ENCODE data around the gene LARGE1.
A peak's percentile ranks its signal among the peaks of the same experiment; 100 is the strongest.

The LARGE1 gene

GRCh38 chr22:33553493-33553892, 366.8 kb downstream of the LARGE1 start:
- Histone ChIP-seq H4K8ac (ENCODE audit: low read depth, low read length) (no peak overlapping the region), H2AK5ac (ENCODE audit: low read depth, low read length) (no peak overlapping the region), H3K27me3 (ENCODE audit: control insufficient read depth in 3 of 3, insufficient read depth in 3 of 3, low read depth in 1 of 3, low read length in 3 of 3) (no peaks in the 10 kb centered on the region), H3K4me3 (ENCODE audit: low read length in 2 of 2) (no peak overlapping the region), H3K79me1 (ENCODE audit: low read depth, low read length) (no peaks in the 10 kb centered on the region), H3K4ac (ENCODE audit: low read length) (no peak overlapping the region), H3K36me3 (replicated peaks in 1 of 2; ENCODE audit: control insufficient read depth in 2 of 2, insufficient read depth in 2 of 2, low read length in 2 of 2) (no peaks in the 10 kb centered on the region), H2BK15ac (ENCODE audit: low read length) (no peak overlapping the region), H2BK120ac (ENCODE audit: low read depth, low read length) (no peak overlapping the region), H2BK5ac (ENCODE audit: low read length) (no peak overlapping the region), H2AFZ (ENCODE audit: low read length) (no peak overlapping the region), H3K23ac (ENCODE audit: low read depth, low read length, poor library complexity) (no peak overlapping the region), H3K18ac (ENCODE audit: low read length) (peak overlapping the region; percentile 9), H3K9ac (ENCODE audit: low read depth, low read length, poor library complexity) (no peak overlapping the region), H3K27ac (replicated peaks; ENCODE audit: low read length) (no peak overlapping the region), H2BK12ac (ENCODE audit: low read length) (no peak overlapping the region), H3K14ac (ENCODE audit: low read length) (no peak overlapping the region), H4K91ac (ENCODE audit: low read depth, low read length, poor library complexity) (no peak overlapping the region), H3K4me1 (ENCODE audit: control insufficient read depth in 2 of 2, insufficient read depth in 1 of 2, low read depth in 1 of 2, low read length in 2 of 2) (no peaks in the 10 kb centered on the region), H3K9me3 (replicated peaks in 1 of 2; ENCODE audit: control insufficient read depth in 2 of 2, insufficient read depth in 1 of 2, low read depth in 1 of 2, low read length in 2 of 2) (no peaks in the 10 kb centered on the region), H3K4me2 (ENCODE audit: insufficient read depth, low read length, poor library complexity, severe bottlenecking) (no peak overlapping the region)
- no CpG with 5 or more reads among the region's 5 CpGs for WGBS, 2 donors (ENCODE audit: extremely low coverage in 2 of 2, insufficient read length in 2 of 2, insufficient replicate concordance in 1 of 2)
- no peak for DNase-seq (ENCODE audit: low spot score)

GRCh38 chr22:33544707-33545106, 375.6 kb downstream of the LARGE1 start:
- Histone ChIP-seq H3K27me3 (ENCODE audit: control insufficient read depth in 3 of 3, insufficient read depth in 3 of 3, low read depth in 1 of 3, low read length in 3 of 3) (no peaks in the 10 kb centered on the region), H3K4me3 (ENCODE audit: low read length in 2 of 2) (no peak overlapping the region), H3K4me1 (ENCODE audit: control insufficient read depth in 2 of 2, insufficient read depth in 1 of 2, low read depth in 1 of 2, low read length in 2 of 2) (peaks cover 7 to 20% of the 10 kb centered on the region in 2 donors), H2BK12ac (ENCODE audit: low read length) (no peak overlapping the region), H2BK15ac (ENCODE audit: low read length) (no peak overlapping the region), H2BK120ac (ENCODE audit: low read depth, low read length) (no peak overlapping the region), H4K91ac (ENCODE audit: low read depth, low read length, poor library complexity) (no peak overlapping the region), H3K18ac (ENCODE audit: low read length) (no peak overlapping the region), H3K9me3 (replicated peaks in 1 of 2; ENCODE audit: control insufficient read depth in 2 of 2, insufficient read depth in 1 of 2, low read depth in 1 of 2, low read length in 2 of 2) (no peaks in the 10 kb centered on the region), H3K4me2 (ENCODE audit: insufficient read depth, low read length, poor library complexity, severe bottlenecking) (no peak overlapping the region), H2AFZ (ENCODE audit: low read length) (no peak overlapping the region), H4K8ac (ENCODE audit: low read depth, low read length) (no peak overlapping the region), H2AK5ac (ENCODE audit: low read depth, low read length) (no peak overlapping the region), H3K79me1 (ENCODE audit: low read depth, low read length) (no peaks in the 10 kb centered on the region), H3K4ac (ENCODE audit: low read length) (no peak overlapping the region), H3K27ac (replicated peaks; ENCODE audit: low read length) (no peak overlapping the region), H2BK5ac (ENCODE audit: low read length) (no peak overlapping the region), H3K23ac (ENCODE audit: low read depth, low read length, poor library complexity) (no peak overlapping the region), H3K36me3 (replicated peaks in 1 of 2; ENCODE audit: control insufficient read depth in 2 of 2, insufficient read depth in 2 of 2, low read length in 2 of 2) (no peaks in the 10 kb centered on the region), H3K9ac (ENCODE audit: low read depth, low read length, poor library complexity) (no peak overlapping the region), H3K14ac (ENCODE audit: low read length) (no peak overlapping the region)
- DNase-seq (ENCODE audit: low spot score) = no peak
- WGBS, 2 donors (ENCODE audit: extremely low coverage in 2 of 2, insufficient read length in 2 of 2, insufficient replicate concordance in 1 of 2) = no CpG with 5 or more reads among the region's 4 CpGs

GRCh38 chr22:33542722-33543121, 377.6 kb downstream of the LARGE1 start:
- DNase-seq (ENCODE audit: low spot score) = peak; percentile 37
- Histone ChIP-seq H3K18ac (ENCODE audit: low read length) (no peak overlapping the region), H3K4ac (ENCODE audit: low read length) (no peak overlapping the region), H2BK15ac (ENCODE audit: low read length) (no peak overlapping the region), H3K4me2 (ENCODE audit: insufficient read depth, low read length, poor library complexity, severe bottlenecking) (no peak overlapping the region), H3K14ac (ENCODE audit: low read length) (no peak overlapping the region), H3K27ac (replicated peaks; ENCODE audit: low read length) (no peak overlapping the region), H3K23ac (ENCODE audit: low read depth, low read length, poor library complexity) (no peak overlapping the region), H2BK12ac (ENCODE audit: low read length) (no peak overlapping the region), H2AK5ac (ENCODE audit: low read depth, low read length) (no peak overlapping the region), H3K9me3 (replicated peaks in 1 of 2; ENCODE audit: control insufficient read depth in 2 of 2, insufficient read depth in 1 of 2, low read depth in 1 of 2, low read length in 2 of 2) (no peaks in the 10 kb centered on the region), H4K91ac (ENCODE audit: low read depth, low read length, poor library complexity) (no peak overlapping the region), H3K27me3 (ENCODE audit: control insufficient read depth in 3 of 3, insufficient read depth in 3 of 3, low read depth in 1 of 3, low read length in 3 of 3) (no peaks in the 10 kb centered on the region), H3K79me1 (ENCODE audit: low read depth, low read length) (no peaks in the 10 kb centered on the region), H2AFZ (ENCODE audit: low read length) (no peak overlapping the region), H2BK5ac (ENCODE audit: low read length) (no peak overlapping the region), H3K36me3 (replicated peaks in 1 of 2; ENCODE audit: control insufficient read depth in 2 of 2, insufficient read depth in 2 of 2, low read length in 2 of 2) (no peaks in the 10 kb centered on the region), H3K4me1 (ENCODE audit: control insufficient read depth in 2 of 2, insufficient read depth in 1 of 2, low read depth in 1 of 2, low read length in 2 of 2) (peaks cover 7 to 20% of the 10 kb centered on the region in 2 donors), H4K8ac (ENCODE audit: low read depth, low read length) (no peak overlapping the region), H3K9ac (ENCODE audit: low read depth, low read length, poor library complexity) (no peak overlapping the region), H2BK120ac (ENCODE audit: low read depth, low read length) (no peak overlapping the region), H3K4me3 (ENCODE audit: low read length in 2 of 2) (no peak overlapping the region)
- WGBS, 2 donors (ENCODE audit: extremely low coverage in 2 of 2, insufficient read length in 2 of 2, insufficient replicate concordance in 1 of 2) = no CpG with 5 or more reads among the region's 4 CpGs

DNA sequence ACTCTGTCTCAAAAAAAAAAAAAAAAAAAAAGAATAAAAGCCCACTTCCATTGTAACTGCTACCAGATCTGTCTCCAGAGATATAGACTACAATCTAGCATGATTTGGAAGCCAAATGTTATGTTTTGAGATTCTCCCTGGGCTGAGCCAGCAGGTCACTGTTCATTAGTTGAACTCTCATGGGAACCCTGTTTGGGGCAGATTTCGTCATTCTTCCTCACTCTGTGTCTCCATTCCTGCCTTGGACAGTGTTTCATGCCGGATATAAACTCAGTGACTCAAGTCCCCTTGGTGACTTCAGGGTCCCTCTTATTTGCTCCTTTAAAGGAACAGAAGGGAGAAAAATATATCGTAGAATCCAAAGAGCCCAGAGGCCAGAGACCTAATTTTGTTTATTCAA, 378.1 kb downstream of the LARGE1 start:
- Histone ChIP-seq H2BK5ac (ENCODE audit: low read length) (no peak overlapping the region), H2BK120ac (ENCODE audit: low read depth, low read length) (no peak overlapping the region), H3K4me3 (ENCODE audit: low read length in 2 of 2) (no peak overlapping the region), H3K4ac (ENCODE audit: low read length) (no peak overlapping the region), H3K4me2 (ENCODE audit: insufficient read depth, low read length, poor library complexity, severe bottlenecking) (no peak overlapping the region), H3K27me3 (ENCODE audit: control insufficient read depth in 3 of 3, insufficient read depth in 3 of 3, low read depth in 1 of 3, low read length in 3 of 3) (no peaks in the 10 kb centered on the region), H3K9me3 (replicated peaks in 1 of 2; ENCODE audit: control insufficient read depth in 2 of 2, insufficient read depth in 1 of 2, low read depth in 1 of 2, low read length in 2 of 2) (no peaks in the 10 kb centered on the region), H2AK5ac (ENCODE audit: low read depth, low read length) (no peak overlapping the region), H2AFZ (ENCODE audit: low read length) (no peak overlapping the region), H3K79me1 (ENCODE audit: low read depth, low read length) (no peaks in the 10 kb centered on the region), H3K14ac (ENCODE audit: low read length) (no peak overlapping the region), H4K91ac (ENCODE audit: low read depth, low read length, poor library complexity) (no peak overlapping the region), H3K23ac (ENCODE audit: low read depth, low read length, poor library complexity) (no peak overlapping the region), H2BK12ac (ENCODE audit: low read length) (no peak overlapping the region), H3K36me3 (replicated peaks in 1 of 2; ENCODE audit: control insufficient read depth in 2 of 2, insufficient read depth in 2 of 2, low read length in 2 of 2) (no peaks in the 10 kb centered on the region), H3K27ac (replicated peaks; ENCODE audit: low read length) (no peak overlapping the region), H3K18ac (ENCODE audit: low read length) (no peak overlapping the region), H2BK15ac (ENCODE audit: low read length) (no peak overlapping the region), H3K4me1 (ENCODE audit: control insufficient read depth in 2 of 2, insufficient read depth in 1 of 2, low read depth in 1 of 2, low read length in 2 of 2) (peaks cover 7 to 20% of the 10 kb centered on the region in 2 donors), H4K8ac (ENCODE audit: low read depth, low read length) (no peak overlapping the region), H3K9ac (ENCODE audit: low read depth, low read length, poor library complexity) (no peak overlapping the region)
- WGBS, 2 donors (ENCODE audit: extremely low coverage in 2 of 2, insufficient read length in 2 of 2, insufficient replicate concordance in 1 of 2) = no CpG with 5 or more reads among the region's 3 CpGs
- DNase-seq (ENCODE audit: low spot score) = no peak
